Stimulated activated CD8-positive, alpha-beta memory T cell treated with anti-CD3 and anti-CD28 coated beads, Interleukin-4, amount 100 ng/mL, for 24 hours (primary cell): ENCODE results near the gene SBK2.
"Not testable (repeated sequence)": the region's sequence is repeated elsewhere in the genome, so short reads cannot be mapped to it uniquely, and the experiment has no call there.

Experiments
- DNase-seq: peaks from one replicate; pipeline ENCODE4 v3.0.0-alpha.2; 2020; ENCODE audit warnings: low read depth

SBK2 gene

GRCh38 chr19:55535173-55535964, 1.6 kb downstream of the SBK2 start:
- no peak for DNase-seq

- DNase-seq, result not testable (repeated sequence)
Observed at GRCh38 chr19:55534280-55534679, 2.7 kb downstream of the SBK2 start.

GRCh38 chr19:55530996-55531395, 5.9 kb downstream of the SBK2 start:
- DNase-seq, result no peak

- DNase-seq, result no peak
Observed at GRCh38 chr19:55529636-55530234, 7.2 kb downstream of the SBK2 start.

GRCh38 chr19:55528030-55528803, 8.7 kb downstream of the SBK2 start:
- DNase-seq, result no peak

- DNase-seq, result no peak
Observed at GRCh38 chr19:55527197-55528029, 9.5 kb downstream of the SBK2 start.

- no peak for DNase-seq
Observed at GRCh38 chr19:55526216-55527196, 10.4 kb downstream of the SBK2 start.

GRCh38 chr19:55525289-55526101, 11.4 kb downstream of the SBK2 start:
- DNase-seq, result no peak

- no peak for DNase-seq
Observed at GRCh38 chr19:55520691-55521292, 16.1 kb downstream of the SBK2 start.

GRCh38 chr19:55519451-55520311, 17.3 kb downstream of the SBK2 start:
- DNase-seq, result no peak

- DNase-seq, result peak; percentile 82
Observed at GRCh38 chr19:55516878-55517620, 19.9 kb downstream of the SBK2 start.

- DNase-seq, result no peak
Observed at GRCh38 chr19:55508120-55508519, 28.8 kb downstream of the SBK2 start.

- no peak for DNase-seq
Observed at GRCh38 chr19:55504981-55505380, 32.0 kb downstream of the SBK2 start.

- no peak for DNase-seq
Observed at GRCh38 chr19:55504252-55504603, 32.7 kb downstream of the SBK2 start.

- DNase-seq, result peak; percentile 89
Observed at GRCh38 chr19:55503502-55504251, 33.3 kb downstream of the SBK2 start.

- DNase-seq, result no peak
Observed at GRCh38 chr19:55503157-55503501, 33.8 kb downstream of the SBK2 start.
